Endothelial cell (in vitro differentiated cells): ENCODE data around the gene CEMIP2. TPM values are rescaled to one million over a fixed set of nuclear protein-coding genes. Genes with fewer than 3 reads are reported as not detected.

Experiments used
- DNase-seq: peaks from one replicate; pipeline ENCODE4 v3.0.0; 2021; ENCODE audit warnings: low spot score
- H3K27ac Mint-ChIP-seq: one replicate; pipeline ENCODE4 v1.8.0; 2021; ENCODE audit warnings: mixed read lengths, inconsistent platforms; ENCODE audit not compliant: unreplicated experiment
- H3K27me3 Mint-ChIP-seq: one replicate; pipeline ENCODE4 v1.8.0; 2021; ENCODE audit warnings: mild to moderate bottlenecking, moderate library complexity, mixed read lengths, inconsistent platforms; ENCODE audit not compliant: unreplicated experiment
- H3K36me3 Mint-ChIP-seq: one replicate; pipeline ENCODE4 v1.8.0; 2021; ENCODE audit warnings: mild to moderate bottlenecking, low read depth, mixed read lengths, inconsistent platforms; ENCODE audit not compliant: unreplicated experiment
- H3K4me1 Mint-ChIP-seq: one replicate; pipeline ENCODE4 v1.8.0; 2021; ENCODE audit warnings: mild to moderate bottlenecking, mixed read lengths, inconsistent platforms; ENCODE audit not compliant: unreplicated experiment
- H3K4me3 Mint-ChIP-seq: one replicate; pipeline ENCODE4 v1.8.0; 2021; ENCODE audit warnings: mild to moderate bottlenecking, mixed read lengths, inconsistent platforms; ENCODE audit not compliant: unreplicated experiment
- H3K9me3 Mint-ChIP-seq: one replicate; pipeline ENCODE4 v1.8.0; 2021; ENCODE audit warnings: mixed read lengths, inconsistent platforms; ENCODE audit not compliant: unreplicated experiment
- total RNA-seq: library from RNA; stranded (reverse); fragmentation: NEBNext Ultra II Directional; extraction: Animal tissue kit (Norgen Biotek cat#: 25700); gene quantifications from one replicate; pipeline ENCODE4 v1.2.1, GENCODE V29; 2021; ENCODE audit not compliant: unreplicated experiment
- TF ChIP-seq, protein P1 (sequence below): fragments of 200-600 bp; sonication (generic); IDR thresholded peaks from one replicate; pipeline ENCODE4 v1.5.0; 2021; ENCODE audit warnings: antibody characterized with exemption; ENCODE audit not compliant: unreplicated experiment

CEMIP2 gene
- total RNA-seq, 1 donor from 2014 or later: 112 TPM

DNA sequence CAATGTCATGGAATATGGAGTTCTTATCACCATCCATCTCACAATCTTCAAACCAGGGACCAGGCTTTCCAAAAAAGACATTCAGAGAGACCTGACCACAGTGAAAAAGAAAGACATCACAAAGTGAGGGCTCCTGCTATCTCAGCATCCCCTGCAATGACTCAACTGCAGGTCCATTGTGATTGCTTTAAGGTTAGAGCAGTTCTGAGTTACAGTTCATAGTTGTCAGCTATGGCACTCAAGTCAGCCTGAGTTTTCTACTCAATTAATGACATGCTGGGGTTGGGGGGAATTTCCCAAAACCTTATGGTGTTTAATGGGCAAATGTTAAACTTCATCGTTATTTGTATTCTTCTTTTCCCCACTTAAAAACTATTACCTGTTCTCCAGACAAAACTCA is 58.9 kb downstream of the CEMIP2 start:
- Mint-ChIP-seq H3K27ac (no peak overlapping the region), H3K4me3 (no peak overlapping the region)

DNA sequence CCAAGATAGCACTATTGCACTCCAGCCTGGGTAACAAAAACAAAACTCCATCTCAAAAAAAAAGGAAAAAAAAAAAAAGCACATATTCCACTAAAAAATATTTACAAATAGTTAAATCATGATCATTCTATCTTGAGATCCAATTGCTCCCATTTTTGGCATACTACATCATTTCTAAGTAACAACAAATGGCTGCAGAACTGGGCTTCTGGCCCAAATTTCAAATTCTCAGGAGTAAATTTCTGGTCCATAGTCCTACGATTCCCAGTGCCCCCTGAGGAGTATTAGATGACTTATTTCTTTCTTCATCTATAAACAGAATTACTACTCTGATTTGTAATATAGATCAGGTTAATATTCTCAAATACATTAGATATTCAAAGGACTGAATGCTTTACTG is 62.1 kb downstream of the CEMIP2 start:
- TF ChIP-seq, protein P1, sequence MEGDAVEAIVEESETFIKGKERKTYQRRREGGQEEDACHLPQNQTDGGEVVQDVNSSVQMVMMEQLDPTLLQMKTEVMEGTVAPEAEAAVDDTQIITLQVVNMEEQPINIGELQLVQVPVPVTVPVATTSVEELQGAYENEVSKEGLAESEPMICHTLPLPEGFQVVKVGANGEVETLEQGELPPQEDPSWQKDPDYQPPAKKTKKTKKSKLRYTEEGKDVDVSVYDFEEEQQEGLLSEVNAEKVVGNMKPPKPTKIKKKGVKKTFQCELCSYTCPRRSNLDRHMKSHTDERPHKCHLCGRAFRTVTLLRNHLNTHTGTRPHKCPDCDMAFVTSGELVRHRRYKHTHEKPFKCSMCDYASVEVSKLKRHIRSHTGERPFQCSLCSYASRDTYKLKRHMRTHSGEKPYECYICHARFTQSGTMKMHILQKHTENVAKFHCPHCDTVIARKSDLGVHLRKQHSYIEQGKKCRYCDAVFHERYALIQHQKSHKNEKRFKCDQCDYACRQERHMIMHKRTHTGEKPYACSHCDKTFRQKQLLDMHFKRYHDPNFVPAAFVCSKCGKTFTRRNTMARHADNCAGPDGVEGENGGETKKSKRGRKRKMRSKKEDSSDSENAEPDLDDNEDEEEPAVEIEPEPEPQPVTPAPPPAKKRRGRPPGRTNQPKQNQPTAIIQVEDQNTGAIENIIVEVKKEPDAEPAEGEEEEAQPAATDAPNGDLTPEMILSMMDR: no peak
- no peaks in the 10 kb centered on the region for H3K27me3 Mint-ChIP-seq
- H3K36me3 Mint-ChIP-seq: peaks cover 17% of the 10 kb centered on the region
- no peak overlapping the region for H3K4me3 Mint-ChIP-seq
- H3K4me1 Mint-ChIP-seq: peaks cover 6% of the 10 kb centered on the region
- no peaks in the 10 kb centered on the region for H3K9me3 Mint-ChIP-seq
- DNase-seq: no peak
- no peak overlapping the region for H3K27ac Mint-ChIP-seq

More for the DNA sequence above, 58.9 kb downstream of the CEMIP2 start:
- TF ChIP-seq, protein P1: no peak
- H3K27me3 Mint-ChIP-seq: no peaks in the 10 kb centered on the region
- no peak for DNase-seq
- H3K9me3 Mint-ChIP-seq: no peaks in the 10 kb centered on the region
- peaks cover 6% of the 10 kb centered on the region for H3K4me1 Mint-ChIP-seq
- H3K36me3 Mint-ChIP-seq: peaks cover 31% of the 10 kb centered on the region

DNA sequence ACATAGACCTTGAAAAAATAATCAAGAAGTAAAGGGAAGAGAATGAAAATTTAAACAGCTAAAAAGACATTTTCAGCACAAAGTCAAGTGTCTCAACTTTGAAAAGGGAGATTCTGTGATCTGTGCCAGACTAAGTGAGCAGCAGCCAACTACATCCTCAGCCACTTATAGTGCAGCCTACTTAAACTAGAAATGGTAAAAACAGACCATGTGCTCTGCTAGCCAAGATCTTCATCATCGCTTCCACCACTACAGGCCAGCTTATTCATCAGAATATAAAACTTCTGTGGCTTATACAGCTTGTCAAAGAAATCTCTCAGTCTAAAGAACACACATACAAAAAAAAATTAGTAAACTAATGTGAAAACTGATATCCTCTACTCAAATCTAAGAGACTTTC is 63.5 kb downstream of the CEMIP2 start:
- no peak overlapping the region for H3K4me3 Mint-ChIP-seq
- peaks cover 20% of the 10 kb centered on the region for H3K36me3 Mint-ChIP-seq

DNA sequence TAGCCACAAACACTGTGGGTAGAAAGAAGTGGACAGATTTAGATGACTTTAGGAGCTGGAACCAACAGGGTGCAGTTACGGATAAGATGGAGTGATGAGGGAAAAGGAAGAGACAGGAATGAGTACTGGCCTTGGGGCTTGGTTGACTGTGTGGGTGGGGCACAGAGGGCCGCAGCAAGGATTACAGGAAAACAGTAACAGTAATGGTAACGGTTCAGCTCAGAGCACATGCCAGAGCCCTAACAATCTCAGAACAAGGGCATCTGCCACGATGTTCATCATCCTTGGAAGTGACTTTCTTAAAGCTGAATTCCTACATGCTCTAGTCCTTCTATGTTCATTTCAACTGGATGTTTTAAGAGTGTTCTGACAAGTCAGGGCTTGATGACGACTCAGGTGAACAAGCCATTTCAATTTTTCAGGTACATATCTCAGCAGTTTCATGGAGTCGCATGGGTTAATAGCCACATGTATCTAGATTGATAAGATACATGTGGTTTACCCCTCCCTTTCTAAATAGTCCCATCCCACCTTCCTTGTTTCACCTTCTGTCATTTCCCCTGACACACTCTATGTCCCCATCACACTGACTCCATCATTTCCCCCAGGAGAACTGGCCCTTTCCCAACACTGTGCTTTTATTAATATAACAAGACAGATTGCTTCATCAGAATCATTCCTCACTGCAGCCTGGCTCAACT is 65.0 kb downstream of the CEMIP2 start:
- H3K4me1 Mint-ChIP-seq: peaks cover 6% of the 10 kb centered on the region
- H3K4me3 Mint-ChIP-seq: no peak overlapping the region
- TF ChIP-seq, protein P1: no peak
- no peaks in the 10 kb centered on the region for H3K27me3 Mint-ChIP-seq
- peaks cover 22% of the 10 kb centered on the region for H3K36me3 Mint-ChIP-seq
- H3K27ac Mint-ChIP-seq: no peak overlapping the region
- no peak for DNase-seq
- H3K9me3 Mint-ChIP-seq: no peaks in the 10 kb centered on the region

More for the DNA sequence above, 63.5 kb downstream of the CEMIP2 start:
- Mint-ChIP-seq H3K9me3 (no peaks in the 10 kb centered on the region), H3K4me1 (peaks cover 6% of the 10 kb centered on the region), H3K27me3 (no peaks in the 10 kb centered on the region), H3K27ac (no peak overlapping the region)
- TF ChIP-seq, protein P1: no peak
- DNase-seq: no peak

DNA sequence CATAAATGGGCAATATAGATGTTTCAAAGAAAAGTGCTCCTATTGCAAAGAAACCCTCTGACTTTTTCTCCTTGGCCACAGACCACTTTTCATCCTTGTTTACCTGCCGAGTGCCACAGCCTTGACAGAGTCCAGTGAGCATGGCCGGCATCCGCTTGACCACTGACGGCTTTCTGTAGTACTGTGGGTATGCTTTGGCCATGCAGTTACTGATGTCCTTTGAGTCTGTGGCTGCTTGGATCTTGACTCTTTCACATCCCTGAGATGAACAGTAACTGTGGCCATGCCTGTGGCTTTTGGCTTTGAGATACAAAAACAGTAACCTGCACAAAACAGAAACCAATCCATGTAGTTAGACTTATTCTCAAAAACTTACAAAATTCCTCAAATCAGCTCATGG is 70.4 kb downstream of the CEMIP2 start:
- DNase-seq: no peak

More for the DNA sequence above, 70.4 kb downstream of the CEMIP2 start:
- H3K9me3 Mint-ChIP-seq: no peaks in the 10 kb centered on the region
- TF ChIP-seq, protein P1: no peak
- H3K4me3 Mint-ChIP-seq: no peak overlapping the region
- peaks cover 34% of the 10 kb centered on the region for H3K36me3 Mint-ChIP-seq
- H3K27ac Mint-ChIP-seq: no peak overlapping the region
- no peaks in the 10 kb centered on the region for H3K27me3 Mint-ChIP-seq
- no peaks in the 10 kb centered on the region for H3K4me1 Mint-ChIP-seq
